ENCODE results near the gene MYO16.

The MYO16 gene

DNA sequence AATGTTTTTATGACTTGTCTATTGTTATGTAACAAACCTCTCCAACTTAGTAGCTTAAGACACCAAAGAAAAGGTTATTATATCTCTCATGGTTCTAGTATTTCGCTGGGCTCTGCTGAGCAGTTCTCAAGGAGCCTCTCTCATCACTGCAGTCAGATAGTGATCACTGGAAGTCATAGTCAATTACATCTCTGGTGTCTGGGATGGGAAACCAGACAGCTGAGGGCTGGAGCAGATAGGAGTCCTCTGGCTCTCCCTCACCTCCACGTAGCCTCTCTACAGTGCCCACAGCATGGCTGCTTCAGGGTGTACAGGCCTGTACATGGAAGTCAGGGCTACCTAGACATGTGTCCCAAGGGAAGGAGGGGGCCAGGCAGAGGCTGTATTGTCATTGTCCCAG lies 507.5 kb downstream of the MYO16 start:
- no peak for DNase-seq

- no peak for DNase-seq
These were observed 509.9 kb downstream of the MYO16 start for GRCh38 chr13:109139346-109139745.

- DNase-seq = no peak
These were observed 510.6 kb downstream of the MYO16 start for GRCh38 chr13:109140054-109140453.

- DNase-seq = peak; percentile 65
These were observed 511.3 kb downstream of the MYO16 start for GRCh38 chr13:109140479-109141349.

DNA sequence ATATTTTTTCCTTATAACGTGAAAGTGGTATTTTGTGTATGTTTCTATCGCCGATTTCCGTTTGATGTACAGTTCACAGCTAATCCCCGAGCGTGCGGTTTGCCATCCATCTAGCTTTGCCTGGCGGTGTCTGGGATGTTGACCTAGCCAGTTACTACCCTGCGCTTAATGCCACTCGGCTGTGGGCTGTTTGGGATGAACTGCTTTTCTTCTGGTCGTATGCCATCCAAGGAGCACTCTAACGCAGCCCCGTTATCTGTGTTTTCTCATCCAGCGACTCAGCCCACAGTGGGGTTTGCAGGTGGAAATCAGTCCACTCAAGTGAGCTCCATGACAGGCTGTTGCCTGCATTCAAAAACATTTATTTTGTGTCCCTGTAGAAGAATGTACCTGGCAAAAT lies 512.3 kb downstream of the MYO16 start:
- DNase-seq = no peak

DNA sequence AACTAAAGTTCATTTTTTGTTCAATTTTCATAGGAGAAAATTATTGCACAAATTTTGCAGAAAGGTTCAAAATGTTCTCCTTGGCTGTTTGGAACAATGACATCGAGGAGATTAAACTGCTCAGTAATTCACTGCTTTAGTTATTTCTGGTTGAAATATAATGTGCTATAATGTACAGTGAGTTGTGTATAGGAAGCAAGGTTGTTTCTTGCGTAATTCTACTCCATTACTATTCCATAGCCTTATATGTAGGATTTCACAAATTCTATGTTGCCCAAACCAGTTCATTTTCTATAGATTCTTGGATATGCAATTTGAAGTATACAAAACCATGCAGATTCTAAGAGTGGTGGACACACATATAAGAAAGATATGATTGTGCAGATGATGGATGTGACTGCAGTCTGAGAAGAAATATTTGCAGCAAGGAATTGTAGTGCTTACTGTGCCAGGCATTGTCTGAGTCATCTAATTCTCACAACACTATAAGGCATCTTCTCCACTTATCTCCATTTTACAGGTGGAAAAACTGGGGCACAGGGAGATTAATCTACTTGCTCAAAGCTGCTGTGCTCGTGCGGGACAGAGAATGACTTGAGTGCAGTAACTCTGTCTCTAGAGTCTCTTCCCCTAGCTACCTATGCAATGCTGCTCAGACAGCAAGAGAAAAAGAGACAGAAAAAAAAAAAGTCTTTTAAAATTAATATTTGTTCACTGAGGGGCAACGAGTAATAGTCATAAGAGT lies 515.5 kb downstream of the MYO16 start:
- no peak for DNase-seq

- DNase-seq = no peak
These were observed 516.2 kb downstream of the MYO16 start for GRCh38 chr13:109145631-109146030.

DNA sequence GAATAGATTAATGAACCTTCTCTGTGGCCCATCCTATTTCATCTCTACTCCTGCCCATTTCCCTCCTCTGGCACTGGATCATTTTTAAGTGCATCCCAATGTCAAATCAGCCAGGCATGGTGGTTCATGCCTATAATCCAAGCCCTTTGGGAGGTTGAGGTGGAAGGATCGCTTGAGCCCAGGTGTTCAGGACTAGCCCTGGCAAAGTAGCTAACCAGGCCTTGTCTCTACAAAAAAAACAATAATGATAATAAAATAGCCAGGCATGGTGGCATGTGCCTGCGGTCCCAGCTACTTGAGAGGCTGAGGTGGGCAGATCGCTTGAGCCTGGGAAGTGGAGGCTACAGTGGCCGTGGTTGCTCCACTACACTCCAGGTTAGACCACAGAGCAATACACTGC lies 517.0 kb downstream of the MYO16 start:
- no peak for DNase-seq

GRCh38 chr13:109146912-109147647 lies 517.7 kb downstream of the MYO16 start:
- DNase-seq = no peak

DNA sequence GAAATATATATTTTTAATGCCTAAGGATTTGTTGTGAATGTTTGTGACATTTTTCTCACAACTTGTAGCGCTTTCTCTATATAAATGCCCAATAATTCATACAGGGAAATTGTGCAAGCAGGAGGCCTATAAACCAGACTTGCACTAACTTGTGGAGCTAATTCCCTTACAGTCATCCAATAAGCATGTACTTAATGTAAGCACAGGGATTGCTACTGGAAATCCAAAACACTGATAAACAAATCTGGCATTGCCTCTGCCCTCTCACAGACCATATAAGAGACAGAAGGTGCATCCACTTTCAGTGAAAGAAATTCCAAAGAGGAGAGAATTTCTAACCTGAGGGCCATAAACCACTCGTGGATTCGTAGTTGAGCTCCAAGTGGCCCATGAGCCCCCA lies 518.8 kb downstream of the MYO16 start:
- DNase-seq = no peak

GRCh38 chr13:109150696-109151095 lies 521.3 kb downstream of the MYO16 start:
- no peak for DNase-seq

DNA sequence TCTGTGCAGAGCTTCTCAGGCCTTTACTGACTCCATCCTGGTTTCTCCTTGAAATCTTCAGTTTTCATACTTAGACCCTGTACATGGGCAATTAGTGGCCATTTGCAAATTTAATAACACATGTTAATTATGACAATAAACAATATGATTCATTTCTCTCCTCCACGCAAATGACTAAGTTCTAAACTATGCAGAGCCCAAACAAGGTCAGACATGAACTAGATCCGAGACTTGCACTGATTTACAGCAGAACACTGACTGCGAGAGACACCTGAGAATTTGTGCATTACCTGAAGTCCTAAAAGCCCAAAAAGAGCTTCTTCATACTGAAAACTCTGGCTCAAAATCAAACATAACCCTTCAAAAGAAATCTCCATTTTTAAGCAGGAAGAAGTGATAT lies 521.8 kb downstream of the MYO16 start:
- no peak for DNase-seq

GRCh38 chr13:109151696-109152095 lies 522.3 kb downstream of the MYO16 start:
- DNase-seq = no peak

GRCh38 chr13:109152311-109152820 lies 523.0 kb downstream of the MYO16 start:
- DNase-seq = no peak

- no peak for DNase-seq
These were observed 523.5 kb downstream of the MYO16 start for GRCh38 chr13:109152941-109153340.

DNA sequence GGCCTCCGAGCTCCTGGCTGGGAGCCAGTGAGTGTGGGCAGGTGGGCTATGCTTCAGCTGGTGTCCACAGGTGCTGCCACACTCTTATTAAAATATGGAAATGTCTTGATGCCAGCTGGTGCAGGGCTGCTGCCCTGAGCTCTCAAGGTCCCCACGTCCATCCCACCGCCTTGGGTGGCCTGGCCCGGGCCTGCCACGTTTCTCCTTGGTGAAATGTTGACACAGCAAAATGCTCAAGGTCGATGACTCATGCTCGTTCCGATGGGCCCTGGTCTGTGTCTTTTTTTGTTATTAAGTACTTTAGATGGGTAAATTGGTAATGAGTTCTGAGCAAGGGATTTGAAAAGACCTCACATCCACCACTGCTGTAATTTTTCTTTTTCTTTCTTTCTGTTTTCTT lies 524.7 kb downstream of the MYO16 start:
- no peak for DNase-seq

- DNase-seq = peak; percentile 45
These were observed 525.1 kb downstream of the MYO16 start for GRCh38 chr13:109154546-109154945.

GRCh38 chr13:109154966-109155761 lies 525.8 kb downstream of the MYO16 start:
- DNase-seq = peak; percentile 48

DNA sequence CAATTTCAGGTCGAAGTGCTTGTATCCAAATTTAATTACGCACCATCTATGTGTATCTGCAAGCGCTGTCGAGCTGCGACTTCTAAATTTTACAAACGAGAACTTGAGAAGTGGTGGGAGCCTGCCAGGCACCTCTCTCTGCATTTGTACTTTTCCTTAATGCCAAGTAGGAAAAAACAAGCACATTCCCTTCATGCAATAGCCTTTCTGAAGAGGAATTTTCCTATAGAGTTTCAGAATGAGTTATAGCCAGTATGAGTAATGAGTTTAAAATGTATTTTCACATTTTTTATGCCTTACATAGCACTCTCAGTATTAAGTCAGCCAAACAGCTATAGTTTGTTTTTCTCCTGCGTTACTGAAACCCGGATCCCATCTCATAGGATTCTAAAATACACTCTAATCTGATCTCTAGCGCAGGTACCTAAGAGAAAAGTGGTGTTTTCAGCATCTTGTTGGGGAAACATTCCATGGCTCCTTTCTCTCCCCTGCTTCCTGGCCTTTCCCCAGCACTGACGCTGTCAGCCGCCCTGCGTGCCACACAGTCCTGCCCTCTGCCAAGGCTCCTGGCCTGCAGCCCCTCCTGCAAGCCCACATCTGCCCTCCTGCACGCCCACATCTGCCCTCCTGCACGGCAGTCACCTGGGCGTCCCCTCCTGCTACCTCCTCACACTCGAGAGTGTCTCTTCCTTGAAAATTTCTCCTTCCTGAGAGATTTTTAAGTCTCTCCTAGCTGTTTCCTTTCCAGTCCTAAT lies 526.9 kb downstream of the MYO16 start:
- DNase-seq = peak; percentile 57

- DNase-seq = no peak
These were observed 527.9 kb downstream of the MYO16 start for GRCh38 chr13:109157275-109157674.

GRCh38 chr13:109158383-109158782 lies 529.0 kb downstream of the MYO16 start:
- DNase-seq = no peak
